ENCODE measurements around the gene KRTAP4-1. TPM values are rescaled to one million over a fixed set of nuclear protein-coding genes. Genes with fewer than 3 reads are reported as not detected.
A peak's percentile ranks its signal among the peaks of the same experiment; 100 is the strongest.
"Not testable (repeated sequence)": the region's sequence is repeated elsewhere in the genome, so short reads cannot be mapped to it uniquely, and the experiment has no call there.

The KRTAP4-1 gene
- total RNA-seq, 1 donor from 2014 or later, result not detected

GRCh38 chr17:41167561-41167960, 17.1 kb downstream of the KRTAP4-1 start:
- Histone ChIP-seq H3K9me3 (ENCODE audit: low read depth) (no peaks in the 10 kb centered on the region), H3K4me2 (no peak overlapping the region), H3K27ac (no peak overlapping the region), H3F3A (ENCODE audit: low read depth) (no peaks in the 10 kb centered on the region), H3K27me3 (no peaks in the 10 kb centered on the region), H3K4me3 (no peak overlapping the region), H3K79me2 (ENCODE audit: low read depth) (no peaks in the 10 kb centered on the region), H3K4me1 (no peaks in the 10 kb centered on the region), H4K20me1 (ENCODE audit: low read depth) (no peaks in the 10 kb centered on the region), H3K36me3 (no peaks in the 10 kb centered on the region), H2AFZ (replicated peaks) (no peak overlapping the region), H3K9ac (no peak overlapping the region)
- Mint-ChIP-seq H3K4me1 (peaks cover 3% of the 10 kb centered on the region), H3K36me3 (no peaks in the 10 kb centered on the region), H3K4me3 (no peak overlapping the region), H3K27me3 (ENCODE audit: insufficient read depth, low read depth) (no peaks in the 10 kb centered on the region), H3K9me3 (no peaks in the 10 kb centered on the region), H3K27ac (no peak overlapping the region)
- TF ChIP-seq EZH2phosphoT487 (IDR thresholded peaks at IDR 0.05), result no peak
- no peak for TF ChIP-seq EZH2 (IDR thresholded peaks at IDR 0.05)
- peak; percentile 30 for DNase-seq (ENCODE audit: low spot score)

- H3K4me3 Mint-ChIP-seq, result no peak overlapping the region
- peaks cover 4% of the 10 kb centered on the region for H3K27me3 Mint-ChIP-seq (ENCODE audit: insufficient read depth, low read depth)
- H3K9me3 Mint-ChIP-seq, result no peaks in the 10 kb centered on the region
- H3K4me3 ChIP-seq, result no peak overlapping the region
- no peaks in the 10 kb centered on the region for H3F3A ChIP-seq (ENCODE audit: low read depth)
- no peaks in the 10 kb centered on the region for H3K36me3 Mint-ChIP-seq
- TF ChIP-seq EZH2 (IDR thresholded peaks at IDR 0.05), result no peak
- no peak for TF ChIP-seq EZH2phosphoT487 (IDR thresholded peaks at IDR 0.05)
- H2AFZ ChIP-seq (replicated peaks), result peak overlapping the region; percentile 83
- no peaks in the 10 kb centered on the region for H3K9me3 ChIP-seq (ENCODE audit: low read depth)
- H4K20me1 ChIP-seq (ENCODE audit: low read depth), result no peaks in the 10 kb centered on the region
- no peak overlapping the region for H3K27ac ChIP-seq
- no peaks in the 10 kb centered on the region for H3K79me2 ChIP-seq (ENCODE audit: low read depth)
- no peak overlapping the region for H3K27ac Mint-ChIP-seq
- H3K4me2 ChIP-seq, result no peak overlapping the region
- no peak for DNase-seq (ENCODE audit: low spot score)
- H3K4me1 ChIP-seq, result no peaks in the 10 kb centered on the region
- H3K9ac ChIP-seq, result no peak overlapping the region
- H3K27me3 ChIP-seq, result no peaks in the 10 kb centered on the region
- peaks cover 3% of the 10 kb centered on the region for H3K4me1 Mint-ChIP-seq
- H3K36me3 ChIP-seq, result no peaks in the 10 kb centered on the region
Observed at GRCh38 chr17:41163828-41164227, 20.9 kb downstream of the KRTAP4-1 start.

GRCh38 chr17:41160648-41161047, 24.1 kb downstream of the KRTAP4-1 start, which contains the start of gene KRTAP4-4:
Gene KRTAP4-4 (minus strand): TSS chr17:41160748. CDS start chr17:41160691, 57 bp downstream.
- no peaks in the 10 kb centered on the region for H3K79me2 ChIP-seq (ENCODE audit: low read depth)
- H3K4me1 Mint-ChIP-seq, result no peaks in the 10 kb centered on the region
- no peak for DNase-seq (ENCODE audit: low spot score)
- no peaks in the 10 kb centered on the region for H3F3A ChIP-seq (ENCODE audit: low read depth)
- H3K4me3 ChIP-seq, result no peak within 1 kb of the TSS
- H3K27me3 Mint-ChIP-seq (ENCODE audit: insufficient read depth, low read depth), result peaks cover 4% of the 10 kb centered on the region
- H3K4me1 ChIP-seq, result no peaks in the 10 kb centered on the region
- no peaks in the 10 kb centered on the region for H3K27me3 ChIP-seq
- no peak within 1 kb of the TSS for H3K4me2 ChIP-seq
- no peaks in the 10 kb centered on the region for H3K36me3 ChIP-seq
- H3K27ac ChIP-seq, result no peak within 1 kb of the TSS
- no peak within 1 kb of the TSS for H2AFZ ChIP-seq (replicated peaks)
- no peaks in the 10 kb centered on the region for H3K9me3 Mint-ChIP-seq
- no peaks in the 10 kb centered on the region for H3K9me3 ChIP-seq (ENCODE audit: low read depth)
- H3K36me3 Mint-ChIP-seq, result no peaks in the 10 kb centered on the region
- no peak within 1 kb of the TSS for H3K4me3 Mint-ChIP-seq
- TF ChIP-seq EZH2 (IDR thresholded peaks at IDR 0.05), result no peak
- TF ChIP-seq EZH2phosphoT487 (IDR thresholded peaks at IDR 0.05), result no peak
- no peak for TF ChIP-seq CTCF (IDR thresholded peaks at IDR 0.05)
- no peaks in the 10 kb centered on the region for H4K20me1 ChIP-seq (ENCODE audit: low read depth)
- peak within 1 kb of the TSS; percentile 58 for H3K27ac Mint-ChIP-seq
- H3K9ac ChIP-seq, result no peak within 1 kb of the TSS

DNA sequence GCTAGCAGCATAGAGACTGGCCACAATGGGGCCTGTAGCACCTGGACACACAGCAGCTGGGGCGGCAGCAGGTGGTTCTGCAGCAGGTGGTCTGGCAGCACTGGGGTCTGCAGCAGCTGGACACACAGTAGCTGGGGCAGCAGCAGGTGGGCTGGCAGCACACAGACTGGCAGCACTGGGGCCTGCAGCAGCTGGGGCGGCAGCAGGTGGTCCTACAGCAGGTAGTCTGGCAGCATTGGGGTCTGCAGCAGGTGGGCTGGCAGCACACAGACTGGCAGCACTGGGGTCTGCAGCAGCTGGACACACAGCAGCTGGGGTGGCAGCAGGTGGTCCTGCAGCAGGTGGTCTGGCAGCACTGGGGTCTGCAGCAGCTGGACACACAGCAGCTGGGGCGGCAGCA, 24.5 kb downstream of the KRTAP4-1 start:
- not testable (repeated sequence) for H3K4me3 ChIP-seq; H3K4me1 ChIP-seq; H3K27ac Mint-ChIP-seq; H3F3A ChIP-seq (ENCODE audit: low read depth); DNase-seq (ENCODE audit: low spot score); H3K4me2 ChIP-seq; H3K9me3 Mint-ChIP-seq; H3K27me3 Mint-ChIP-seq (ENCODE audit: insufficient read depth, low read depth); H3K4me3 Mint-ChIP-seq; H2AFZ ChIP-seq (replicated peaks); H3K9ac ChIP-seq; H3K36me3 Mint-ChIP-seq; H4K20me1 ChIP-seq (ENCODE audit: low read depth); H3K79me2 ChIP-seq (ENCODE audit: low read depth); H3K27me3 ChIP-seq; H3K4me1 Mint-ChIP-seq; H3K27ac ChIP-seq; H3K36me3 ChIP-seq; H3K9me3 ChIP-seq (ENCODE audit: low read depth)

DNA sequence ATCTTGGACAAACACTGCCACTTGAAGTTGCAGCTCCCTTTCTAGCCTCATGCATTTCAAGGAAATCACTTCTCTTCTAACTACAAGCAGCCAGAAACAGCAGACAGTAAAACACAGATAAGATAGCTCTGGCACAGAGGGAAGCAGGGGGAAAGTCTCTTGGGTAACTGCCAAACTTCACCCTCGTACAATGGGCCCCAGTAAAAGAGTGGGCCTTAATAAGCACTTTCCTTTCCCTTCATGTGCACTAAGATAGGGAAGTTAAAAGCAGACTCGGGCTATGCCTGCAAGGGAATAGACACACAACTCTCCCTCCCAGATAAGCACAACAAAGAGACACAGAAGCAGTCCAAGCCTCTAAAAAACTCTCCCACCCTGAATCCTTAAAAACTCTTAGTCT, 30.9 kb downstream of the KRTAP4-1 start:
- Histone ChIP-seq H3F3A (ENCODE audit: low read depth) (no peaks in the 10 kb centered on the region), H3K9ac (no peak overlapping the region), H3K79me2 (ENCODE audit: low read depth) (no peaks in the 10 kb centered on the region), H3K36me3 (no peaks in the 10 kb centered on the region), H3K4me1 (no peaks in the 10 kb centered on the region), H3K4me2 (no peak overlapping the region), H3K27ac (no peak overlapping the region), H4K20me1 (ENCODE audit: low read depth) (no peaks in the 10 kb centered on the region), H3K9me3 (ENCODE audit: low read depth) (no peaks in the 10 kb centered on the region), H3K4me3 (no peak overlapping the region), H2AFZ (replicated peaks) (peak overlapping the region; percentile 52), H3K27me3 (no peaks in the 10 kb centered on the region)
- Mint-ChIP-seq H3K4me1 (no peaks in the 10 kb centered on the region), H3K4me3 (no peak overlapping the region), H3K36me3 (no peaks in the 10 kb centered on the region), H3K9me3 (no peaks in the 10 kb centered on the region), H3K27ac (no peak overlapping the region), H3K27me3 (ENCODE audit: insufficient read depth, low read depth) (peaks cover 2% of the 10 kb centered on the region)
- TF ChIP-seq EZH2phosphoT487 (IDR thresholded peaks at IDR 0.05), result no peak
- DNase-seq (ENCODE audit: low spot score), result no peak

All from neural progenitor cell (in vitro differentiated cells).